Kasumi-1 (cell line): ENCODE results near the gene CLPTM1L.
A peak's percentile ranks its signal among the peaks of the same experiment; 100 is the strongest.
"Not testable (repeated sequence)": the region's sequence is repeated elsewhere in the genome, so short reads cannot be mapped to it uniquely, and the experiment has no call there.

ENCODE experiments used
- DNase-seq, 2 experiments: peaks; one replicate each; lab custom pipeline; 2025; lab: John Stamatoyannopoulos, UW

CLPTM1L gene

GRCh38 chr5:1360367-1360766 is 15.5 kb upstream of the CLPTM1L start:
- peak; percentile 36 to 41 for DNase-seq

GRCh38 chr5:1359713-1360112 is 14.8 kb upstream of the CLPTM1L start:
- no peak for DNase-seq

- no peak for DNase-seq
Measured at GRCh38 chr5:1359031-1359645, 14.2 kb upstream of the CLPTM1L start.

GRCh38 chr5:1358726-1359025 is 13.8 kb upstream of the CLPTM1L start:
- no peak for DNase-seq

GRCh38 chr5:1357946-1358725 is 13.2 kb upstream of the CLPTM1L start:
- no peak for DNase-seq

GRCh38 chr5:1356873-1357787 is 12.2 kb upstream of the CLPTM1L start:
- no peak for DNase-seq

- DNase-seq: no peak
Measured at GRCh38 chr5:1354576-1354975, 9.7 kb upstream of the CLPTM1L start.

- no peak for DNase-seq
Measured at GRCh38 chr5:1352231-1353219, 7.6 kb upstream of the CLPTM1L start.

- no peak for DNase-seq
Measured at GRCh38 chr5:1351156-1351555, 6.3 kb upstream of the CLPTM1L start.

- DNase-seq: no peak
Measured at GRCh38 chr5:1349246-1349645, 4.3 kb upstream of the CLPTM1L start.

GRCh38 chr5:1348986-1349245 is 4.0 kb upstream of the CLPTM1L start:
- DNase-seq: no peak

- no peak for DNase-seq
Measured at GRCh38 chr5:1347571-1347970, 2.7 kb upstream of the CLPTM1L start.

- DNase-seq: no peak
Measured at GRCh38 chr5:1346627-1347440, 1.9 kb upstream of the CLPTM1L start.

- no peak for DNase-seq
Measured at GRCh38 chr5:1345876-1346626, 1.2 kb upstream of the CLPTM1L start.

- DNase-seq: no peak
Measured at GRCh38 chr5:1343931-1344901, 683 bp downstream of the CLPTM1L start.

GRCh38 chr5:1343315-1343751 is 1.6 kb downstream of the CLPTM1L start:
- DNase-seq: no peak

- DNase-seq: not testable (repeated sequence)
Measured at GRCh38 chr5:1342711-1343110, 2.2 kb downstream of the CLPTM1L start.

GRCh38 chr5:1342268-1342667 is 2.6 kb downstream of the CLPTM1L start:
- DNase-seq: no peak

GRCh38 chr5:1341863-1342262 is 3.0 kb downstream of the CLPTM1L start:
- DNase-seq: no peak
